Stimulated activated CD4-positive, alpha-beta T cell treated with anti-CD3 and anti-CD28 coated beads, Interleukin-4, amount 100 ng/mL, for 24 hours (primary cell): Measurements from ENCODE around the gene INPP5F.
"Not testable (repeated sequence)": the region's sequence is repeated elsewhere in the genome, so short reads cannot be mapped to it uniquely, and the experiment has no call there.

ENCODE experiments used
- DNase-seq: peaks from one replicate; pipeline ENCODE4 v3.0.0-alpha.2; 2020

INPP5F gene

GRCh38 chr10:119707331-119707730 lies 18.5 kb upstream of the INPP5F start:
- peak; percentile 76 for DNase-seq

DNA sequence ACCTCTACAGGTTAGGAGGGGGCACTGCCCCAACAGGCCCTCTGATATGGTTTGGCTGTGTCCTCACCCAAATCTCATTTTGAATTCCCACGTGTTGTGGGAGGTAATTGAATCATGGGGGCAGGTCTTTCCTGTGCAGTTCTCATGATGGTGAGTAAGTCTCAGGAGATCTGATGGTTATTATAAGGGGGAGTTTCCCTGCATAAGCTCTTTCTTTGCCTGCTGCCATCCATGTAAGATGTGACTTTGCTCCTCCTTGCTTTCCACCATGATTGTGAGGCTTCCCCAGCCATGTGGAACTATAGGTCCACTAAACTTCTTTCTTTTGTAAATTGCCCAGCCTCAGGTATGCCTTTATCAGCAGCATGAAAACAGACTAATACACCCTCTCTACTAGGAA lies 14.9 kb upstream of the INPP5F start:
- not testable (repeated sequence) for DNase-seq

DNA sequence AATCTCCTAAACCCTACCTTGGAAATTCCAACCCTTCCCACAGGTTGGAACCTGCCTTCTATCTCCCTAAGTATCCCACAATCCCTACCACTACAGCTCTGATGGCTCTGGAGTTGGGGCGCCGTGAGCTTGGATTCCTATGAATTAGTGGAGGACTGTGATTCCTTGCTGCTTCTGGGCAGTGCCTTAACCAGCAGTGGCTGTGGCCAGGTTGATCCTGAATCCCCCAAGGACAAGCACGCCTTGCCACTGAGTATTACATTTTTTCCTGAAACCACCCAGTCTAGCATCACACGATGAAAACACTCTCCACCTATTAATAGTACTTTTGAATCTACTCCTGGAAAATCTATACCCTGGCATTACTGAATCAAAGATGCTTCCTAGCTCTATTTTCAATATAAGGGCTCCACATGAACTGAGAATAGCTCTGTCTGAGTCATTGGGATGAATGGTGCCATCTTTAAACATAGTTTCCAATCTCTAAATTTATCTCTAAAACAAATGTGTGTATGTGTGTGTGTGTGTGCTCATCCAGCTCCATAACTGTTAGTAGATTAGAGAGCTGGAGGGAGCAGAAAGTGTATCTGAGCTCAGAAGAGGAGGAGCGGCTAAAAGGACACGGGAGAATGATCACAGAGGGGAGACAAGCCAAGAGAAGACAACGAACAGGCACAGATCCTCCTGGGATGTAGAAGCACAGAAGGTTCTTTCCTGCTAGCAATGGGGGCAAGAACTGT lies 11.9 kb upstream of the INPP5F start:
- no peak for DNase-seq

- DNase-seq = no peak
These were observed 11.4 kb upstream of the INPP5F start for GRCh38 chr10:119714484-119714816.

GRCh38 chr10:119715628-119716505 lies 10.0 kb upstream of the INPP5F start:
- no peak for DNase-seq

- no peak for DNase-seq
These were observed 2.7 kb upstream of the INPP5F start for GRCh38 chr10:119723161-119723560.

DNA sequence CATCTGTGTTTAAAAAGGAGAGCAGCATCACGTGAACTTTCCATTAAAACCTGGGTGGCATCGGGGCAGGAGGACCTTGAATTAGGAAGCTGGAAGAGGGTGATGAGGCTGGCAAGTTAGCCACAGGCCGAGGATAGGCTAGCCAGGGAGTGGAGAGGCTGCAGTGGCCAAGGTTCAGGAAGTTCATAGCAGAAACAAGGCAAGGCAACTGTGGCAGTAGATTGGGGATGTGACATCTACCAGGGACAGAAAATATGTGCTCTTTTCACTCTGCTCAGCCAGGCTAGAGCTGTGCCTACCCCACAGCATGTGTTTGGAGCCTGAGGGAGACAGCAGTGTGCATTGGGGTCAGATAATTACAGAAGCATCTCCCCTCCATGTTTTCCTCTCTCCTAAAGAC lies 2.2 kb upstream of the INPP5F start:
- DNase-seq = no peak

DNA sequence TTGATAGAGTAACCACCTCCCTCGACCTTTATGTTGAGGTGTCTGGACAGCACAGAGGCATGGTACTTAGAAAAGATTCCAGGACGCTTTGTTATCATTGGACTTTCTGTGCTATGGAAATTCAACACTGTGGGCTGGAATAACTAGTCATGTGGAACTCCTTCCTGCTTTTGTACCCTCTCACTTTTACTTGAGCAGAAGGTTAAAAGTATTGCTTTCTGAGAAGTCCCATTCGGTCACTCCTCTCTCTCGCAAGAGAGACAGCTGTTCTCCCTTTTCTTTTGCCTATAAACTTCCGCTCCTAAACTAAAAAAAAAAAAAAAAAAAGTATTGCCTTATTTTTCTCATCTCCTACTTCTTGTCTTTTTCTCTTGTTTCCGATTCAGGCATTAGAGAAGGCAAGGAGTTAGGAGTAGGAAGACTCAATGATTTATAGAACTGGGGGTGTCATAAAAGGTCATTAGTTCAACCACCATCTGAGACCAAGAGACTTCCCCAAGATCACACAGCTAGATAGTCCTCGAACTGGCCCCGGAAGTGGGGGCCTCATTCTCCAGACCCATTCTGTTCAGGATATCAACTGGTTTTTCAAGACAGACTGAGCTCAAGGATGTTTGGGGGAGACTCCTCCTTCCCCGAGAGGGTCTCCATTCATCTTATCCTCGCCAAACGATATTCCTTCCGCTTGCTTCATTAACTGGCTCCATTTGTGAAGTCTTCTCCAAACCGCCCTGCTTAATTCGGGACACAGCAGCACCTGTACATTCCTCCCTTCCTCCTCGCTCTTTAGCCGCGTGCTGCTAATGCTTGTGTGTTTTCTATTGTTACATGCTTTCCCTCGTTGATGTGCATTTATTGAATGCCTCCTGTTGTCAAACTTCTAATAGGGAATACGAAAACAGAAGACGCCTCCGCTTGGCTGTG lies 995 bp upstream of the INPP5F start:
- no peak for DNase-seq

DNA sequence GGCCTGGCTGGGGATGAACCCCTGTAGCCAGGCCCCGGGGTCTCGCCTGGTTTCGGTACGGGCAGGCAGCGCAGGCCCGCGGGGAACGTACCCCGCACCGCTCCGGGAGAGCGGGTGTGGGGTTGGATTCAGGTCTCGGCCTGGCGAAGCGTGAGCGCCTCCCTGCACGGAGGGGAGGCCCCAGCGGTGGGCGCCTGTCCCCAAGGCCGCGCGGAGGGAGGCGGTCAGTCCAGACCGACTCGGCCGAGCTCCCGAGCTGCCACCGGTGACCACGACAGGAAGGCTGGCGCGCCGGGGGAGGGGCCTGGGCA lies 378 bp upstream of the INPP5F start:
- no peak for DNase-seq

- no peak for DNase-seq
These were observed 919 bp downstream of the INPP5F start for GRCh38 chr10:119726676-119727261.

DNA sequence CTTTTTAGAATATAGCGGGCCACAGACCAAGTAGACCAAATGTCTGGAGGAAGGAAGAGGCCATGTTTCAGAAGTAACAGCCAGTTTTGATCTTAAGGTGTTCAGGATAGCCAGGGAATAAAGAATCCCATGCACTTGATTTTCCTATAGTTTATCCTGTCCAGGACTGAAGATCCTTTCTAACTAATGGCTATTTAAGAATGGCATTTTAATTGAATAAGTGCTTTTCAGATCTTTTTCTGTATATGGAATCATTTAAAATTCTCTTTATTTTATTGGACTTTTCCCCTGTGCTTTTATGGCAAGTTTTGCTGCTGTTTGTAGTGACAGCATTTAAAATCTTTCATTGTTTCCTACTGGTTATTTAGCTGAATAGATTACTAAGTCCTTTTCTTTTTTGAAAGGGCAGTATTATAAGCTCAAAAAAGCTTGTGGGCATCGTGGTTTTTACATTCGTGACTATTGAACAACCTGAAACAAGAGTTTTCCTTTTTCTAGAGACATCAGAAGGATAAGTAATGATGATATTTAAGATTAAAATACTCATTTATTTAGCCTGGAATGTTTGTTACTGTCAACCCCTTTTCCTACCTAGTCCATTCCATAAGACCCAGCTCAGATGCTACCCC lies 2.4 kb downstream of the INPP5F start:
- DNase-seq = no peak

DNA sequence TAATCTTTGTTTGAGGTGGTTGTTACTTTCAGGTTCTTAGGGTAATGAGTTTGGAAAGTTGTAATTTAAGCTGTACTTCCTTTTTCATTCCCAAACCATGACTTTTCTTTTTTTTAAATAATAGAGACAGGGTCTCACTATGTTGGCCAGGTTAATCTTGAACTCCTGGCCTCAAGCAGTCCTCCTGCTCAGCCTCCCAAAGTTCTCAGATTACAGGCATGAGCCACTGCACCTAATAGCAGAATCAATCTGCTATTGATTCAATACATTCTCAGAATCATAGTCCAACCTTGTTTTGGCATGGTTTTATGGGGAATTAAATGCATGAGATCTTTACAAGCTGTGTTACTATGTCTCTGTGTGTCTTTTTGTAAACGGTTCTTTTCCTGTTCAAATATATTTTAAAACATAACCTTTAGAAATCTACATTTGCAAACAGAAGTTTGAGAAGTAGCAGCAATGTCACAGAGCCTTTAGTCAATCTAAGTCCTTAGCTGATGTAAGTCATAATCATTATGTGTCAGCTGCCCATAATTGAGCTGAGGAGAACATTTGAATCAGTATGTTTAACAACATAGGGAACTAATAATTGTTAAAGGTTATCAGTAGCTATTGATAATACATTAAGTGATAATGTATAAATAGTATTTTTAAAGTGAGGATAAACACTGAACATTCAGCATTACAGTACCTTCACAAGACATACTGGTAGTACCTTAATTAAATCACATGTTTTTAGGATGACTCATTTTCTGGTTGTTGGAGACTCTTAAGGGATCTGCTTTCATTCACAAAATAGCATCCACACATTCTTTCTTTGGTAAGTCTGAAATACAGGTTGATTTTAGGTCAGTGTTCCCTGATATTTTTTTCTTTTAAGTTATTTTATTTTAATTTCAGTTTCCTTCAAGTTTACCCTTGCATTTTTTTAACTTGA lies 8.8 kb downstream of the INPP5F start:
- DNase-seq = no peak

DNA sequence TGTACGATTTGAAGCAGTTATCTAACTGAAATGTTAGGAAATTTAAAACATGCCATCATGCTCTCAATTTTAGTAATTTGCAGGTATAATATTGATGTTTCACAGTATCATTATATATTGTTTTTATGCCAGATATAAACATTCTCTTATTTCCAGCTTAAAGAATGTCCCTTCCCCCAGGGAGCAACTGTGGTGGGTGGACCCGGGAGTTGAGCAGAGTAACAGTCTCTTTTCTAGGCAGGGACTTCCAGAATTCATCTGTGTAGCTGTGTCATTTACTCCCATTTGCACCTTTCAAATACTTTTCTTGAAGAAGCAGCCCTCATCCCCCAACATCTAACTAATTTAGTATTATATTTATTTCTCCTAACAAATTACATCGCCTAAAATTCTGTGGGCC lies 9.6 kb downstream of the INPP5F start:
- no peak for DNase-seq

DNA sequence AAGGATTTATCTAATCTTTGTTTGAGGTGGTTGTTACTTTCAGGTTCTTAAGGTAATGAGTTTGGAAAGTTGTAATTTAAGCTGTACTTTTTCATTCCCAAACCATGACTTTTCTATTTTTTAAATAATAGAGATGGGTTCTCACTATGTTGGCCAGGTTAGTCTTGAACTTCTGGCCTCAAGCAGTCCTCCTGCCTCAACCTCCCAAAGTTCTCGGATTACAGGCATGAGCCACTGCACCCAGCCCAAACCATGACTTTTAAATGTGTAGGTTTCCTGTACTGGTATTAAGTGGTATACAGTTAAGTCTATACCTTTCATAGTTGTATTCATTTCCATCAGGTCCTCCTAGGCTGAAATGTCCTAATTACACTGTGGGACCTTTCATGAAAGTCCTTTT lies 10.4 kb downstream of the INPP5F start:
- no peak for DNase-seq

- DNase-seq = no peak
These were observed 11.3 kb downstream of the INPP5F start for GRCh38 chr10:119737039-119737663.

GRCh38 chr10:119737823-119738222 lies 12.0 kb downstream of the INPP5F start:
- DNase-seq = peak; percentile 32

DNA sequence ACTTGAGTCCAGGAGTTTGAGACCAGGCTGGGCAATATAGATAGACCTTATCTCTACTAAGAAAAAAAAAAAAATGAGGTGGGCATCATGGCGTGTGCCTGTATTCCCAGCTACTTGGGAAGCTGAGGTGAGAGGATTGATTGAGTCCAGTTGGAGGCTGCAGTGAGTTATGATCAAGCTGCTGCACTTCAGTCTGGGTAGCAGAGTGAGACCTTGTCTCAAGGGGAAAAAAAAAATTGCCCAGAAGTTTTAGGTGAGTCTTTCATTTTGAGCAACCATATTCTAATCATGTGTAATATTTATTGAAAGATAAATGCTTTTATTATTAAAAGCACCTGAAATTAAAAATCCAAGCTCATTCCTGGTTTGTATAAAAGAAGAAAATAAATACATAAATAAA lies 13.1 kb downstream of the INPP5F start:
- no peak for DNase-seq

DNA sequence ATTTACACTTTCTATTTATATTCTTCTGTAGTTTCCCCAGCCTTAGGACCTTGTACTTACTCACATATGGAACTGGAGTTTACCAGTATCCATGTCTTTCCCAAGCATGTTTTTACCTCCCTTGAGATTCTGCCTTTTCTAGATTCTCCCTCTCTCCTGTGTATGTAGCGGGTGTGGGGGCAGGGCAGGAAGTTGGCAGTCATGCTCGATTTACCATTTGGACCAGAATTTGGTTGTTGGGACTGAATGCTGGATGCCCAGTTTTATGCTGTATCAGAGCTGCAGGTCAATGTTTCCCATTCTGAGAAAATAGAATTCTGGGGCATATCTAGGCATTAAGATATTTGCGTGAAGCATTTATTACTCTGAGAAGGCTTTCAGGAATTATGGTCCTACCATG lies 14.2 kb downstream of the INPP5F start:
- DNase-seq = no peak

- no peak for DNase-seq
These were observed 17.2 kb downstream of the INPP5F start for GRCh38 chr10:119742947-119743648.

DNA sequence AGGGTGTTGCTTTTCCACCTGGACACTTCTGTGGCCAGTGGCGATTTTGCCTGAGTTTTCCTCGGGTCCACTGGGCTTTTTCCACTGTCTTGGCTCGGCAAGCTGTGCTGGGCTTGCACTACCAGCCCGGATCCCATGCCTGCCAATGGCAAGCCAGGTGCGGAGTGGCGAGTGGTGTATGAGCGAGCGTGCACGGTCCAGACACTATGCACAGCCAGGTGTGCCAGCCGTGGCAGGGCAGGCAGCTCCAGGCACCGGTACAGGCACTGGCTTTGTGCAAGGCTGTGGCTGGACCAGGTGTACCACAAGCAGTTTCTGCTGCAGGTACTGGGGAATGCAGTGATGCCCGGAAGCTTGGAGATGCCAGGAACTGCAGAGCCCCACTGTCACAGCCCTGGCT lies 22.1 kb downstream of the INPP5F start:
- no peak for DNase-seq
